ENCODE data around the gene BMF. TPM values are rescaled to one million over a fixed set of nuclear protein-coding genes. Genes with fewer than 3 reads are reported as not detected.
A peak's percentile ranks its signal among the peaks of the same experiment; 100 is the strongest.

Gene BMF
- total and polyA plus RNA-seq, 9 donors = 7.5 to 15.3 (median 12.0) TPM

DNA sequence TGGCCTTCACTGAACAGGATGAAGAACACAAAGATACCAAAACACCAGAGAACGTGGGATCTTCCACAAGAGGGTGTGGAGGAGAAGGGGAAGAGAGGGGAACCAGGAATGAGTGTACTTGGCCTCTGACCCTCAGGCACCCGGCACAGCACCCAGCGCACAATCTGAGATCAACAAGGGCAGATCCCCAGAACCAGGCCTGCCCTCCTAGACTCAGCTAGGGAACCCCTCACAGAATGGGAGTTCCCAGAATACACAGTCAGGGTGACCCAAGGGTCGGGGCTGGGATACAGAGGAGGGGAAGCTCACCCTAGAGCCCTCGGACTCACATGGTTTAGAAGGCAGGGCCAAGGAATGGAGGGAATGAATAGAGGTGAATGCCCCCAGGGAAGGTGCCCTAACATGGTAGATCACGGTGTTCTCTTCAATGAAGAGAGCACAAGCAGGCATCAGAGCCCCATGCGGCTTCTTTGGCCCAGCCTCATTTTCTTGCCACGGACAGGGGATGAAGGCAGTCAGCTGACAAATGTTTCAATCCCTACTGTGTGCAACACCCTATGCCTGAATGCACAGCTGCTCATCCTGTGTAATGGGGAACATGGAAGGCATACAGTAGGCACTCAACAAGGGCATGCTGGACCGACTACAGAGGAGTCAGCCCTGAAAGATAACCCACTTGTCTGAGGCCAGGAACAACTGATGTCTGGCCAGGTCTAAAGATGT is 13.1 kb downstream of the BMF start:
- Histone ChIP-seq H3K36me3 (ENCODE audit: control insufficient read depth, insufficient read depth, low read length) (peaks cover 2% of the 10 kb centered on the region), H3K27me3 (ENCODE audit: control insufficient read depth, insufficient read depth, low read length) (peaks cover 2% of the 10 kb centered on the region), H3K4me3 (ENCODE audit: low read length) (no peak overlapping the region), H3K9me3 (replicated peaks; ENCODE audit: control insufficient read depth, low read depth, low read length) (no peaks in the 10 kb centered on the region), H3K27ac (ENCODE audit: low read length) (no peak overlapping the region), H3K4me1 (ENCODE audit: control insufficient read depth, insufficient read depth, low read length) (peaks cover 75% of the 10 kb centered on the region)
- DNase-seq = peak; percentile 11
- WGBS (ENCODE audit: insufficient coverage) = 86% methylated on average over 4 of the region's 9 CpGs

DNA sequence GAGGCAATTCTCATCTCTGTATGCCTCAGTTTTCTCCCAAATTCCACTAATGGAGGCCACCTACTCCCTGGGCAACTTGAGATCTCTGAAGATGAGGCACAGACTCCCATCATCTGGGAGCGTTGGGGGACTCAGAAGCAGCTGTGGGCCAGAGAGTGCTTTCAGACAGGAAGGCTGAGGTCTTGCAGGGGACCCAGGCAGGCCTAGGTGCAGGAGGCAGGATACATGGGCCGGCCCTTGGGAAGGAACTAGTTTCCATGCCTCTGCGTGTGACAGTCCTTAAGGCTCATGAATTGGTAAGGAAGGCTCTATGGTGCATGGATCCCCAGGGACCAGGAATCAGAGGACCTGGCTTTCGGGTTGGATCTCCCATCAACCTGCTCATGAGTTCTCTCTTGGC is 14.5 kb downstream of the BMF start:
- peaks cover 76% of the 10 kb centered on the region for H3K4me1 ChIP-seq (ENCODE audit: control insufficient read depth, insufficient read depth, low read length)
- DNase-seq = peak; percentile 8
- no peaks in the 10 kb centered on the region for H3K9me3 ChIP-seq (replicated peaks; ENCODE audit: control insufficient read depth, low read depth, low read length)

DNA sequence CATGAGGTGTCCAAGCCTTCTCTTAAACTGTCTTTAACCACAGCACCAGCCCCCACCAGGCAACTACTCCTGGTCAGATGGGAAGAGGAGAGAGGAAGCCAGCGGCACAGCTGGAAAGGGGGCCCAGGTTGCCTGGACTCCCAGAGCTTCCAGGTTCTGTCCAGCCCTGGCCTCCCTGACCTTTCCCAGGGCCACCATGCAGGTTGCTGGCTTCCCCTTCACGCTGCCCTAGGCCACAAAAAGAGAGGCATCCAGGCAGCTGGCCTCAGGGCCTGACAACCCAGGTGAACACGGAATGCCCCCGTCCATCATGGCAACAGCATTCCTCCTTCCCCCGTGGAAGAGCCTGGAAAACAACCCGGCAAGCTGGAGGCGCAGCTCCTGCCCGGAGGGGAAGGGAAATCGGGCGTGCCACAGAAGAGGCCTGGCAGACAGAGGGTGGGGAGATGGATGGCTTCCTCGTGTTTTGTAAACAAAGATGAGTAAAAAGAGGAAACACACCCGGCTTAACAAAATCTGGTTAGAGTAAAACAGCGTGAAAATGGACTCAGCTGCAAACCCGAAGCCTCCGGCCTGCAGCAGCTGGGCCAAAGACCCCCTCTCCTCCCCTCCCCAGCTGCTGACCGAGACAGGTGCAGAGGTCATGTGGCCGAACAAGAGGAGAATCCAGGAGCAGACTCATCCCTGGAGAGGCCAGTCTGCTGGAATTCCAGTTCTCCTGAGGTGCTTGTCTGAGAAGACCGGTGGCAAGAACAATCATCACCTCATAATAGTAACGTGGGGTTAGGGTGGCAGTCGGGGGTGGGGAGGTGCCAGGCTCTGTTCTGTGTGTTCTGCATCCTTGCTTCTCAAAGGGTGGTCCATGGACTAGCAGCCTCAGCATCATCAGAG is 15.5 kb downstream of the BMF start:
- Histone ChIP-seq H3K9me3 (replicated peaks; ENCODE audit: control insufficient read depth, low read depth, low read length) (no peaks in the 10 kb centered on the region), H3K27me3 (ENCODE audit: control insufficient read depth, insufficient read depth, low read length) (peaks cover 5% of the 10 kb centered on the region), H3K36me3 (ENCODE audit: control insufficient read depth, insufficient read depth, low read length) (peaks cover 8% of the 10 kb centered on the region), H3K4me3 (ENCODE audit: low read length) (no peak overlapping the region), H3K27ac (ENCODE audit: low read length) (peak overlapping the region; percentile 83), H3K4me1 (ENCODE audit: control insufficient read depth, insufficient read depth, low read length) (peaks cover 75% of the 10 kb centered on the region)
- 24% methylated on average over 5 of the region's 20 CpGs for WGBS (ENCODE audit: insufficient coverage)
- DNase-seq = peak; percentile 84

More for the DNA sequence above, 14.5 kb downstream of the BMF start:
- WGBS (ENCODE audit: insufficient coverage) = 72% methylated on average over 3 of the region's 4 CpGs
- no peak overlapping the region for H3K4me3 ChIP-seq (ENCODE audit: low read length)
- peaks cover 5% of the 10 kb centered on the region for H3K27me3 ChIP-seq (ENCODE audit: control insufficient read depth, insufficient read depth, low read length)
- H3K36me3 ChIP-seq (ENCODE audit: control insufficient read depth, insufficient read depth, low read length) = peaks cover 8% of the 10 kb centered on the region
- no peak overlapping the region for H3K27ac ChIP-seq (ENCODE audit: low read length)

GRCh38 chr15:40092256-40092978 is 16.3 kb downstream of the BMF start:
- WGBS (ENCODE audit: insufficient coverage) = 3% methylated on average over 6 of the region's 11 CpGs
- H3K4me3 ChIP-seq (ENCODE audit: low read length) = no peak overlapping the region
- peak; percentile 98 for DNase-seq
- H3K9me3 ChIP-seq (replicated peaks; ENCODE audit: control insufficient read depth, low read depth, low read length) = no peaks in the 10 kb centered on the region
- H3K27me3 ChIP-seq (ENCODE audit: control insufficient read depth, insufficient read depth, low read length) = peaks cover 5% of the 10 kb centered on the region
- H3K27ac ChIP-seq (ENCODE audit: low read length) = peak overlapping the region; percentile 83
- peaks cover 8% of the 10 kb centered on the region for H3K36me3 ChIP-seq (ENCODE audit: control insufficient read depth, insufficient read depth, low read length)
- H3K4me1 ChIP-seq (ENCODE audit: control insufficient read depth, insufficient read depth, low read length) = peaks cover 74% of the 10 kb centered on the region

DNA sequence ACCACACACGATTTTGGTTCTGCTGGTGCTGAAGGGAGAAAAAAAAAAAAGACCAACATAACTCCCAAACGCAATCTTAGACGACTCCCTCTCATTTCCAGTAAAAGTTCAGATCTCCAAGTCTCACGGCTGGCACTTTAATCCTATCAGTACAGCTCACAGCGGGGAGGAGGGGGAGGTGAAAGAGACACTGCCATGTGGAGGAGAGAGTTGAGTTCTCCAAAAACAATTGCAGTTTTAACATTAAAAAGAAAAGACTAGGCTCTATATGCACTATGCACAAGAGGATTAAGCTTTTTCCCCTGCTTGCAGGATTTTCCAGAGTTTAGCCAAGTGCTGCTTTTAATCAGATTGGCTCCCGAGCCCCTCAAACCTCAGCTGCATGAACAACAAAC is 16.8 kb downstream of the BMF start:
- peaks cover 8% of the 10 kb centered on the region for H3K36me3 ChIP-seq (ENCODE audit: control insufficient read depth, insufficient read depth, low read length)
- H3K27ac ChIP-seq (ENCODE audit: low read length) = peak overlapping the region; percentile 40
- 20% methylated on average over 1 of the region's 6 CpGs for WGBS (ENCODE audit: insufficient coverage)
- no peak overlapping the region for H3K4me3 ChIP-seq (ENCODE audit: low read length)
- no peak for DNase-seq
- H3K9me3 ChIP-seq (replicated peaks; ENCODE audit: control insufficient read depth, low read depth, low read length) = no peaks in the 10 kb centered on the region
- peaks cover 5% of the 10 kb centered on the region for H3K27me3 ChIP-seq (ENCODE audit: control insufficient read depth, insufficient read depth, low read length)
- H3K4me1 ChIP-seq (ENCODE audit: control insufficient read depth, insufficient read depth, low read length) = peaks cover 74% of the 10 kb centered on the region

- H3K9me3 ChIP-seq (replicated peaks; ENCODE audit: control insufficient read depth, low read depth, low read length) = no peaks in the 10 kb centered on the region
- peaks cover 5% of the 10 kb centered on the region for H3K27me3 ChIP-seq (ENCODE audit: control insufficient read depth, insufficient read depth, low read length)
- WGBS (ENCODE audit: insufficient coverage) = 71% methylated on average over 13 of the region's 14 CpGs
- no peak for DNase-seq
- peaks cover 73% of the 10 kb centered on the region for H3K4me1 ChIP-seq (ENCODE audit: control insufficient read depth, insufficient read depth, low read length)
- no peak overlapping the region for H3K4me3 ChIP-seq (ENCODE audit: low read length)
- H3K36me3 ChIP-seq (ENCODE audit: control insufficient read depth, insufficient read depth, low read length) = peaks cover 8% of the 10 kb centered on the region
- no peak overlapping the region for H3K27ac ChIP-seq (ENCODE audit: low read length)
These were observed 17.8 kb downstream of the BMF start for GRCh38 chr15:40090774-40091455.

- 0% methylated on average over 1 of the region's 7 CpGs for WGBS (ENCODE audit: insufficient coverage)
- Histone ChIP-seq H3K27ac (ENCODE audit: low read length) (no peak overlapping the region), H3K27me3 (ENCODE audit: control insufficient read depth, insufficient read depth, low read length) (peaks cover 5% of the 10 kb centered on the region), H3K9me3 (replicated peaks; ENCODE audit: control insufficient read depth, low read depth, low read length) (no peaks in the 10 kb centered on the region), H3K4me1 (ENCODE audit: control insufficient read depth, insufficient read depth, low read length) (peaks cover 71% of the 10 kb centered on the region), H3K4me3 (ENCODE audit: low read length) (no peak overlapping the region), H3K36me3 (ENCODE audit: control insufficient read depth, insufficient read depth, low read length) (peaks cover 8% of the 10 kb centered on the region)
- DNase-seq = no peak
These were observed 19.5 kb downstream of the BMF start for GRCh38 chr15:40088929-40089755.

DNA sequence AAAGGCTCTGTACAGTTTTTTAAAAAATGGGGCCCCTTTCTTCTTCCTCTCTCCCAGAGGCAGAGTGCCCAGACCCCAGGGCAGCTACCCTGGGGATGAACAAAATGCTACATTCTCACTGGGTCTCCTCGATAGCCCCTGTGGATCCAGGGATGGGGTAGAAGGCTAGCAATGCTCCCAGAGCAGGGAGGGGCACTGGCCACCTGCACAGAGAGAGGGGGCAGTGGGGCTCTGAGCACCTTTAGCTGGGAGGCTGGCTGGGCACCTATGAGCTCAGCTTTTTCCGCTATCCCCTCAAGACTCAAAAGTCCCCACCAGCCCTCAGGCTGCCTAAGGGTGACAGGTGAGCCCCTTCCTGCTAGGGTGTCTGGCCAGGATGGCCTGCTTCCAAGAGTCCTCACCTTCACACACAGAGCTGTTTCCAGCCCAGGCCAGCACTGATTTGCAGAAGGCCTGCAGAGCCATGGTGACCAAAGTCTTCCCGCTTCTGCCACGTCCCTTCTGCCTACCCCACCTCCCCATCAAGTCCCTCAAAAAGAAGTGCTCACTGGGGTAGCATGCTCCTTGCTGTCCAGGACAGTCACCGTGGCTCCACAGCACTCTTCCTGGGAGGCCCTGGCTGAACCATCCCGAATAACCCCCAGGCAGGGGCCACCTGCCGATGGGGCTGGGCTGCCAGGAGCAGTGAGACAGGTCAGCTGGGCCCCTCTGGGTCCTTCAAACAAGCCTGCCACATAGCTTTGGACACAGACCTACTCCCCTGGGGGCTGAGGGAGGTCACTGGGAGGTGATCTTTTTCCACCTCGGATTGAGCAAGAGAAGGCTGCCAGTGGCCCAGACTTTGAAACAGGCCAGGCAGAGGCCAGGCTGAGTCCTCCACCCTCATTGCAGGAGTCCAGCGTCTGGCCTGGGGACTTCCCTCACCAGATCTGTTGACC is 20.4 kb downstream of the BMF start:
- 50% methylated on average over 5 of the region's 9 CpGs for whole genome bisulfite sequencing (ENCODE audit: insufficient coverage)
- Histone ChIP-seq H3K27me3 (ENCODE audit: control insufficient read depth, insufficient read depth, low read length) (peaks cover 8% of the 10 kb centered on the region), H3K36me3 (ENCODE audit: control insufficient read depth, insufficient read depth, low read length) (peaks cover 8% of the 10 kb centered on the region), H3K27ac (ENCODE audit: low read length) (no peak overlapping the region), H3K4me3 (ENCODE audit: low read length) (no peak overlapping the region), H3K4me1 (ENCODE audit: control insufficient read depth, insufficient read depth, low read length) (peaks cover 64% of the 10 kb centered on the region), H3K9me3 (replicated peaks; ENCODE audit: control insufficient read depth, low read depth, low read length) (no peaks in the 10 kb centered on the region)
- DNase-seq = no peak

All from muscle of leg (tissue), 11 donors.